HCT116 (cell line): ENCODE results near the gene ITPR2.

Experiments used
- EGR1 ChIP-seq: IDR thresholded peaks from 2 replicates; pipeline ENCODE4 v1.6.1; 2012; ENCODE audit warnings: low read depth
- EZH2 ChIP-seq: fragments of 200-600 bp; sonication (generic); IDR thresholded peaks from 2 replicates; pipeline ENCODE4 v1.6.1; 2017; ENCODE audit warnings: antibody characterized with exemption, mixed run types
- EZH2phosphoT487 ChIP-seq: fragments of 200-600 bp; IDR thresholded peaks from 2 replicates; pipeline ENCODE4 v1.6.1; 2018; ENCODE audit warnings: antibody characterized with exemption, borderline replicate concordance
- MAX ChIP-seq: IDR thresholded peaks from 2 replicates; pipeline ENCODE4 v1.6.1; 2012
- YY1 ChIP-seq: IDR thresholded peaks from 2 replicates; pipeline ENCODE4 v1.6.1; 2011; ENCODE audit warnings: low read length, low read depth, moderate library complexity, mild to moderate bottlenecking; ENCODE audit not compliant: insufficient replicate concordance; ENCODE audit errors: extremely low read depth
- ZNF274 ChIP-seq: fragments of 200-500 bp; sonication (Bioruptor generic); IDR thresholded peaks from 2 replicates; pipeline ENCODE4 v1.6.1; 2014; ENCODE audit warnings: mild to moderate bottlenecking, low read depth, low read length, inconsistent platforms
- TF ChIP-seq, protein P1 (sequence below), 3 experiments: fragments of 200-600 bp in 1 of 3; sonication (generic) in 1 of 3; IDR thresholded peaks in 2 of 3; conservative IDR thresholded peaks in 1 of 3; 2 replicates each; pipeline ENCODE4 v1.5.1; 2012 to 2017; ENCODE audit warnings: low read depth in 2 of 3, low read length in 2 of 3, antibody characterized with exemption in 1 of 3, borderline replicate concordance in 1 of 3, control low read depth in 1 of 3, mild to moderate bottlenecking in 1 of 3, mixed read lengths in 1 of 3, mixed run types in 1 of 3, moderate library complexity in 1 of 3; ENCODE audit not compliant: insufficient read depth in 1 of 3
- TF ChIP-seq, protein P2 (sequence below): IDR thresholded peaks from 2 replicates; pipeline ENCODE4 v1.6.1; 2012; ENCODE audit warnings: low read depth

- TF ChIP-seq, protein P1, sequence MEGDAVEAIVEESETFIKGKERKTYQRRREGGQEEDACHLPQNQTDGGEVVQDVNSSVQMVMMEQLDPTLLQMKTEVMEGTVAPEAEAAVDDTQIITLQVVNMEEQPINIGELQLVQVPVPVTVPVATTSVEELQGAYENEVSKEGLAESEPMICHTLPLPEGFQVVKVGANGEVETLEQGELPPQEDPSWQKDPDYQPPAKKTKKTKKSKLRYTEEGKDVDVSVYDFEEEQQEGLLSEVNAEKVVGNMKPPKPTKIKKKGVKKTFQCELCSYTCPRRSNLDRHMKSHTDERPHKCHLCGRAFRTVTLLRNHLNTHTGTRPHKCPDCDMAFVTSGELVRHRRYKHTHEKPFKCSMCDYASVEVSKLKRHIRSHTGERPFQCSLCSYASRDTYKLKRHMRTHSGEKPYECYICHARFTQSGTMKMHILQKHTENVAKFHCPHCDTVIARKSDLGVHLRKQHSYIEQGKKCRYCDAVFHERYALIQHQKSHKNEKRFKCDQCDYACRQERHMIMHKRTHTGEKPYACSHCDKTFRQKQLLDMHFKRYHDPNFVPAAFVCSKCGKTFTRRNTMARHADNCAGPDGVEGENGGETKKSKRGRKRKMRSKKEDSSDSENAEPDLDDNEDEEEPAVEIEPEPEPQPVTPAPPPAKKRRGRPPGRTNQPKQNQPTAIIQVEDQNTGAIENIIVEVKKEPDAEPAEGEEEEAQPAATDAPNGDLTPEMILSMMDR (IDR thresholded peaks at IDR 0.05 in 2 of 3, conservative IDR thresholded peaks at IDR 0.05 in 1 of 3; ENCODE audit: borderline replicate concordance in 1 of 3, insufficient read depth in 1 of 3, low read depth in 2 of 3, low read length in 2 of 3), result no peak
- no peak for TF ChIP-seq EZH2
- no peak for TF ChIP-seq ZNF274
- TF ChIP-seq EZH2phosphoT487, result no peak
- no peak for TF ChIP-seq EGR1
- TF ChIP-seq MAX, result no peak
- TF ChIP-seq YY1, result no peak
- TF ChIP-seq, protein P2, sequence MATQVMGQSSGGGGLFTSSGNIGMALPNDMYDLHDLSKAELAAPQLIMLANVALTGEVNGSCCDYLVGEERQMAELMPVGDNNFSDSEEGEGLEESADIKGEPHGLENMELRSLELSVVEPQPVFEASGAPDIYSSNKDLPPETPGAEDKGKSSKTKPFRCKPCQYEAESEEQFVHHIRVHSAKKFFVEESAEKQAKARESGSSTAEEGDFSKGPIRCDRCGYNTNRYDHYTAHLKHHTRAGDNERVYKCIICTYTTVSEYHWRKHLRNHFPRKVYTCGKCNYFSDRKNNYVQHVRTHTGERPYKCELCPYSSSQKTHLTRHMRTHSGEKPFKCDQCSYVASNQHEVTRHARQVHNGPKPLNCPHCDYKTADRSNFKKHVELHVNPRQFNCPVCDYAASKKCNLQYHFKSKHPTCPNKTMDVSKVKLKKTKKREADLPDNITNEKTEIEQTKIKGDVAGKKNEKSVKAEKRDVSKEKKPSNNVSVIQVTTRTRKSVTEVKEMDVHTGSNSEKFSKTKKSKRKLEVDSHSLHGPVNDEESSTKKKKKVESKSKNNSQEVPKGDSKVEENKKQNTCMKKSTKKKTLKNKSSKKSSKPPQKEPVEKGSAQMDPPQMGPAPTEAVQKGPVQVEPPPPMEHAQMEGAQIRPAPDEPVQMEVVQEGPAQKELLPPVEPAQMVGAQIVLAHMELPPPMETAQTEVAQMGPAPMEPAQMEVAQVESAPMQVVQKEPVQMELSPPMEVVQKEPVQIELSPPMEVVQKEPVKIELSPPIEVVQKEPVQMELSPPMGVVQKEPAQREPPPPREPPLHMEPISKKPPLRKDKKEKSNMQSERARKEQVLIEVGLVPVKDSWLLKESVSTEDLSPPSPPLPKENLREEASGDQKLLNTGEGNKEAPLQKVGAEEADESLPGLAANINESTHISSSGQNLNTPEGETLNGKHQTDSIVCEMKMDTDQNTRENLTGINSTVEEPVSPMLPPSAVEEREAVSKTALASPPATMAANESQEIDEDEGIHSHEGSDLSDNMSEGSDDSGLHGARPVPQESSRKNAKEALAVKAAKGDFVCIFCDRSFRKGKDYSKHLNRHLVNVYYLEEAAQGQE, result no peak
Measured at GRCh38 chr12:26711569-26711968, 121.4 kb downstream of the ITPR2 start.
